Measurements from ENCODE around the gene NAALADL2. TPM values are rescaled to one million over a fixed set of nuclear protein-coding genes. Genes with fewer than 3 reads are reported as not detected.

NAALADL2 gene
- total and polyA plus RNA-seq, 2 of the 8 experiments (the other 6 are each of a cell fraction or from before 2014, with no cell fraction given) = 0.12 to 0.22 TPM

DNA sequence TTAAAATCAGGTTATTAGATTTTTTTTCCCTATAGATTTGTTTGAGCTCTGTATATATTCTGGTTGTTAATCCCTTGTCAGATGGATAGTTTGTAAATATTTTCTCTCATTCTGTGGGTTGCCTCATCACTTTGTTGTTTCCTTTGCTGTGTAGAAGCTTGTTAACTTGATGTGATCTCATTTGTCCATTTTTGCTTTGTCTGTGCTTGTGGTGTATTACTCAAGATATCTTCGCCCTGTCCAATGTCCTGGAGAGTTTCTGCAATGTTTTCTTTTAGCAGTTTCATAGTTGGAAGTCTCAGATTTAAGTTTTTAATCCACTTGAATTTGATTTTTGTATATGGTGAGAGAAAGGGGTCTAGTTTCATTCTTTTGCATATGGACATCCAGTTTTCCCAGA lies 699.1 kb downstream of the NAALADL2 start:
- H3K4ac ChIP-seq (replicated peaks; ENCODE audit: insufficient read length, low read depth, low read length) = no peak overlapping the region
- no peak overlapping the region for H3K14ac ChIP-seq (ENCODE audit: insufficient read length)
- no peaks in the 10 kb centered on the region for H3K79me2 ChIP-seq (ENCODE audit: control insufficient read depth in 1 of 2, insufficient read depth in 2 of 2, low read length in 2 of 2)
- DNase-seq (ENCODE audit: low read depth in 1 of 2, low spot score in 2 of 2) = no peak
- no peaks in the 10 kb centered on the region for H3K23me2 ChIP-seq (ENCODE audit: low read depth, low read length)
- H3K4me3 ChIP-seq (ENCODE audit: extremely low read depth in 1 of 4, insufficient read depth in 2 of 4, low read depth in 3 of 4, low read length in 4 of 4) = no peak overlapping the region
- no peak overlapping the region for H2BK20ac ChIP-seq (ENCODE audit: low read length)
- ChIA-PET POLR2A (ENCODE audit: partially characterized antibody) (no interaction called here), CTCF (ENCODE audit: partially characterized antibody) (interaction anchor here (1.0 kb wide), 1 partner anchor 10 kb away, joined by 3 read pairs; no protein-coding TSS in a partner anchor)
- H2AFZ ChIP-seq (ENCODE audit: low read length) = no peak overlapping the region
- no peak overlapping the region for H3K23ac ChIP-seq (ENCODE audit: insufficient read length)
- peaks cover 0 to 3% of the 10 kb centered on the region in 2 experiments; a peak in 1 of 4 replicates for H3K9me3 ChIP-seq (ENCODE audit: insufficient read depth in 2 of 2, low read depth in 1 of 2, low read length in 1 of 2)
- no peak overlapping the region for H3K27ac ChIP-seq (ENCODE audit: low read depth, low read length)
- H3K27me3 ChIP-seq (replicated peaks in 1 of 4; ENCODE audit: control insufficient read depth in 3 of 4, extremely low read depth in 1 of 4, insufficient read depth in 3 of 4, low read length in 3 of 4) = no peaks in the 10 kb centered on the region
- H2BK120ac ChIP-seq (replicated peaks; ENCODE audit: low read depth, low read length) = no peak overlapping the region
- 94% methylated on average over 1 of the region's 1 CpG; no CpG with 5 or more reads in 1 of the 2 experiments for WGBS, 2 experiments (ENCODE audit: extremely low coverage in 1 of 2, insufficient coverage in 1 of 2, insufficient read length in 1 of 2, insufficient replicate concordance in 2 of 2, low coverage in 1 of 2, low lambda C conversion rate in 2 of 2, missing lambda C conversion rate in 1 of 2)
- no peak overlapping the region for H3K9ac ChIP-seq (replicated peaks in 1 of 4; ENCODE audit: extremely low read depth in 1 of 4, low read depth in 3 of 4, low read length in 3 of 4)
- H2AK5ac ChIP-seq (ENCODE audit: low read depth, low read length) = no peak overlapping the region
- no peak overlapping the region for H3K18ac ChIP-seq (ENCODE audit: extremely low read depth, low read length)
- H3K79me1 ChIP-seq (ENCODE audit: low read depth, low read length) = no peaks in the 10 kb centered on the region
- no peak overlapping the region for H2BK15ac ChIP-seq (ENCODE audit: low read length)
- no peak overlapping the region for H4K5ac ChIP-seq (ENCODE audit: insufficient read length, low read depth, low read length)
- H3K4me2 ChIP-seq (ENCODE audit: insufficient read depth in 1 of 2, low read depth in 2 of 2, low read length in 2 of 2) = no peak overlapping the region
- H2BK5ac ChIP-seq (ENCODE audit: low read depth, low read length) = no peak overlapping the region
- no peak overlapping the region for H3K56ac ChIP-seq (replicated peaks; ENCODE audit: insufficient read length, low read depth, low read length)
- H2BK12ac ChIP-seq (ENCODE audit: low read depth, low read length) = no peak overlapping the region
- no peak overlapping the region for H4K91ac ChIP-seq (replicated peaks; ENCODE audit: insufficient read length, low read length)
- FAIRE-seq = no peak
- no peaks in the 10 kb centered on the region for H4K20me1 ChIP-seq (replicated peaks in 1 of 2; ENCODE audit: control insufficient read depth in 1 of 2, insufficient read depth in 2 of 2, low read length in 2 of 2)
- no peak overlapping the region for H4K8ac ChIP-seq (ENCODE audit: extremely low read depth, insufficient read depth, low read length)
- H3K36me3 ChIP-seq (ENCODE audit: control insufficient read depth in 2 of 4, insufficient read depth in 4 of 4, low read length in 3 of 4) = no peaks in the 10 kb centered on the region
- no peaks in the 10 kb centered on the region for H3K4me1 ChIP-seq (replicated peaks in 1 of 4; ENCODE audit: control insufficient read depth in 3 of 4, insufficient read depth in 4 of 4, low read length in 3 of 4)
- no peak for TF ChIP-seq PHF8 (conservative IDR thresholded peaks at IDR 0.05; ENCODE audit: low read depth, low read length)
